Hematopoietic multipotent progenitor cell (in vitro differentiated cells): ENCODE data around the gene ACSL4. TPM values are rescaled to one million over a fixed set of nuclear protein-coding genes. Genes with fewer than 3 reads are reported as not detected.
A peak's percentile ranks its signal among the peaks of the same experiment; 100 is the strongest.

ENCODE experiments used
- DNase-seq, 3 donors: peaks; one replicate each; pipeline ENCODE4 v3.0.0-alpha.2; 2011 to 2015; ENCODE audit warnings: low read depth in 2 of 3, low spot score in 2 of 3
- small RNA-seq: library from RNA; depleted of rRNA; stranded (forward); fragments of <200 nt; gene quantifications from one replicate; pipeline ENCODE3, GENCODE V24; 2012
- total RNA-seq: library from RNA; depleted of rRNA; stranded (reverse); fragments of >200 nt; gene quantifications from one replicate; pipeline ENCODE4 v1.2.3, GENCODE V29; 2012

Gene ACSL4
- total RNA-seq, 1 donor, result 20.2 TPM

- no peak for DNase-seq
These were observed 110.8 kb downstream of the ACSL4 start for GRCh38 chrX:109622270-109622669.

GRCh38 chrX:109619771-109620170, 113.3 kb downstream of the ACSL4 start:
- DNase-seq, result peak in 2 of 3 donors; percentile 12 to 68

GRCh38 chrX:109614951-109615350, 118.1 kb downstream of the ACSL4 start:
- no peak for DNase-seq

GRCh38 chrX:109601486-109601885, 131.6 kb downstream of the ACSL4 start:
- no peak for DNase-seq

GRCh38 chrX:109600237-109600651, 132.8 kb downstream of the ACSL4 start:
- DNase-seq, result peak in 1 of 3 donors; percentile 3

- DNase-seq, result no peak
These were observed 137.0 kb downstream of the ACSL4 start for GRCh38 chrX:109596015-109596414.

Small RNA genes within 50 kb of the gene (small RNA-seq; reads per million reads assigned to genes)
- gene AL118496.2, result not detected
- gene RF00019, result not detected

Other genes starting within 250 kb of the ACSL4 start
- gene NXT2, start 196.4 kb downstream of the ACSL4 start, total RNA-seq, result 8.3 TPM
- gene KCNE5, start 108.1 kb downstream of the ACSL4 start, total RNA-seq, result 1.1 TPM